A549 (cell line): ENCODE data around the gene MAPRE2. TPM values are rescaled to one million over a fixed set of nuclear protein-coding genes. Genes with fewer than 3 reads are reported as not detected.

ENCODE experiments used
- ATAC-seq, 2 experiments: fragments of 200-7000 bp in 1 of 2; fragments of >200 bp in 1 of 2; cut with Nextera tagmentation in 1 of 2; cut with Tn5 transposase in 1 of 2; 3 replicates each; pipeline versions ENCODE4 v1.8.0 to v1.9.1; 2018 to 2020; ENCODE audit warnings: mild to moderate bottlenecking in 1 of 2, moderate library complexity in 1 of 2
- CTCF ChIA-PET: fragments of 300-600 bp; sonication (Branson Sonifier 250); formaldehyde crosslinking; extraction: SDS; loops from one replicate; lab custom pipeline; 2021; ENCODE audit warnings: antibody characterized with exemption, inconsistent platforms; lab: Yijun Ruan, JAX
- POLR2A ChIA-PET: fragments of 350-600 bp; formaldehyde crosslinking; extraction: SDS; loops from one replicate; lab custom pipeline; 2021; ENCODE audit warnings: antibody characterized with exemption, inconsistent platforms; lab: Yijun Ruan, JAX
- DNase-seq, 2 experiments: peaks; one replicate each; pipeline versions ENCODE4 v3.0.0 to v3.0.0-alpha.2; 2011 to 2016; ENCODE audit warnings: low read depth in 1 of 2, low spot score in 1 of 2
- FAIRE-seq: peaks from 2 replicates; lab custom pipeline; 2011; peaks lifted over from hg19 to GRCh38; lab: Jason Lieb, UNC
- H3K27ac ChIP-seq, 2 experiments: fragments of >200 bp; sonication (Bioruptor Twin); formaldehyde crosslinking; 3 replicates each; pipeline ENCODE4 v1.5.1; 2016 to 2017
- H3K4me1 ChIP-seq: fragments of >200 bp; sonication (Bioruptor Twin); formaldehyde crosslinking; 3 replicates; pipeline ENCODE4 v1.6.1; 2016
- H3K4me2 ChIP-seq: fragments of >200 bp; sonication (Bioruptor Twin); formaldehyde crosslinking; 3 replicates; pipeline ENCODE4 v1.6.1; 2016
- H3K4me3 ChIP-seq: fragments of >200 bp; sonication (Bioruptor Twin); formaldehyde crosslinking; 3 replicates; pipeline ENCODE4 v1.5.1; 2016
- H3K9me3 ChIP-seq: fragments of >200 bp; sonication (Bioruptor Twin); formaldehyde crosslinking; 3 replicates; pipeline ENCODE4 v1.6.1; 2016
- BHLHE40 ChIP-seq: IDR thresholded peaks from 2 replicates; pipeline ENCODE4 v1.6.1; 2012; ENCODE audit warnings: low read depth, low read length, inconsistent platforms
- CBX2 ChIP-seq: fragments of 200-600 bp; sonication (generic); IDR thresholded peaks from 2 replicates; pipeline ENCODE4 v1.6.1; 2016; ENCODE audit warnings: low read depth, mild to moderate bottlenecking, borderline replicate concordance
- CBX8 ChIP-seq: fragments of 200-600 bp; sonication (generic); IDR thresholded peaks from 2 replicates; pipeline ENCODE4 v1.6.1; 2016
- CHD2 ChIP-seq: fragments of 150-350 bp; IDR thresholded peaks from 2 replicates; pipeline ENCODE4 v1.6.1; 2014; ENCODE audit warnings: low read length; ENCODE audit not compliant: partially characterized antibody
- CHD4 ChIP-seq: fragments of 200-600 bp; sonication (generic); IDR thresholded peaks from 2 replicates; pipeline ENCODE4 v1.6.1; 2016; ENCODE audit warnings: antibody characterized with exemption, mild to moderate bottlenecking, borderline replicate concordance
- EHF ChIP-seq: fragments of 250-450 bp; sonication (Bioruptor Pico); IDR thresholded peaks from 2 replicates; pipeline ENCODE4 v1.5.0; 2020; ENCODE audit warnings: mild to moderate bottlenecking
- GATA3 ChIP-seq: IDR thresholded peaks from 2 replicates; pipeline ENCODE4 v1.6.1; 2012; ENCODE audit warnings: borderline replicate concordance
- HES2 ChIP-seq: fragments of >200 bp; sonication (Bioruptor Twin); formaldehyde crosslinking; IDR thresholded peaks from 2 replicates; pipeline ENCODE4 v1.6.1; 2016
- HEYL ChIP-seq: fragments of 250-450 bp; sonication (Bioruptor Pico); IDR thresholded peaks from 2 replicates; pipeline ENCODE4 v1.8.0; 2021; ENCODE audit warnings: mild to moderate bottlenecking, moderate library complexity
- JUN ChIP-seq, 2 experiments: fragments of >200 bp; sonication (Bioruptor Twin); formaldehyde crosslinking; IDR thresholded peaks; 2 replicates in 1 of 2; 3 replicates in 1 of 2; pipeline ENCODE4 v1.6.1; 2016 to 2017
- KDM1A ChIP-seq: fragments of 200-600 bp; sonication (generic); IDR thresholded peaks from 2 replicates; pipeline ENCODE4 v1.6.1; 2016; ENCODE audit warnings: low read depth, mild to moderate bottlenecking
- KDM5A ChIP-seq: fragments of 200-600 bp; sonication (generic); IDR thresholded peaks from 2 replicates; pipeline ENCODE4 v1.6.1; 2016; ENCODE audit warnings: antibody characterized with exemption, mild to moderate bottlenecking
- MAFK ChIP-seq: fragments of 450-650 bp; IDR thresholded peaks from 2 replicates; pipeline ENCODE4 v1.6.1; 2014; ENCODE audit not compliant: partially characterized antibody
- MAZ ChIP-seq: fragments of 150-350 bp; IDR thresholded peaks from 2 replicates; pipeline ENCODE4 v1.6.1; 2014; ENCODE audit warnings: antibody characterized with exemption, low read depth, low read length, borderline replicate concordance
- NR3C1 ChIP-seq: fragments of >200 bp; sonication (Bioruptor Twin); formaldehyde crosslinking; IDR thresholded peaks from 3 replicates; pipeline ENCODE4 v1.6.1; 2017
- PBX3 ChIP-seq: IDR thresholded peaks from 2 replicates; pipeline ENCODE4 v1.6.1; 2012
- POLR2A ChIP-seq: IDR thresholded peaks from 2 replicates; pipeline ENCODE4 v1.6.1; 2012; ENCODE audit warnings: mild to moderate bottlenecking, low read length
- POLR2AphosphoS2 ChIP-seq: conservative IDR thresholded peaks from 2 replicates; pipeline ENCODE4 v1.6.1; 2012; ENCODE audit warnings: low read length, improper control_type of control experiment, inconsistent platforms
- RAD21 ChIP-seq, 2 experiments: fragments of >200 bp in 1 of 2; sonication (Bioruptor Twin) in 1 of 2; formaldehyde crosslinking in 1 of 2; IDR thresholded peaks in 1 of 2; conservative IDR thresholded peaks in 1 of 2; 2 replicates in 1 of 2; 3 replicates in 1 of 2; pipeline ENCODE4 v1.6.1; 2012 to 2018; ENCODE audit warnings: inconsistent platforms in 1 of 2
- RARB ChIP-seq: fragments of 250-450 bp; sonication (Bioruptor Pico); IDR thresholded peaks from 2 replicates; pipeline ENCODE4 v1.8.0; 2021; ENCODE audit warnings: mild to moderate bottlenecking, moderate library complexity
- RFX5 ChIP-seq: fragments of 450-650 bp; IDR thresholded peaks from 2 replicates; pipeline ENCODE4 v1.7.1; 2014; ENCODE audit warnings: antibody characterized with exemption, mild to moderate bottlenecking, moderate library complexity
- SREBF2 ChIP-seq: fragments of 450-650 bp; IDR thresholded peaks from 2 replicates; pipeline ENCODE4 v1.6.1; 2014; ENCODE audit warnings: mild to moderate bottlenecking, moderate library complexity
- ZC3H11A ChIP-seq: fragments of 450-650 bp; IDR thresholded peaks from 2 replicates; pipeline ENCODE4 v1.6.1; 2014; ENCODE audit warnings: antibody characterized with exemption, mild to moderate bottlenecking
- ZNF302 ChIP-seq: fragments of 250-450 bp; sonication (Bioruptor Pico); IDR thresholded peaks from 2 replicates; pipeline ENCODE4 v1.9.0; 2021; ENCODE audit warnings: inconsistent platforms, mild to moderate bottlenecking, moderate library complexity
- ZSCAN20 ChIP-seq: fragments of 250-450 bp; sonication (Bioruptor Pico); IDR thresholded peaks from 2 replicates; pipeline ENCODE4 v1.8.0; 2022; ENCODE audit warnings: mild to moderate bottlenecking, moderate library complexity
- WGBS: methylation state at CpG from one replicate; pipeline ENCODE4 v1.1.6; 2017; ENCODE audit errors: missing lambda C conversion rate; 5-methylcytosine and 5-hydroxymethylcytosine counted together
- polyA plus RNA-seq, 4 experiments: library from polyadenylated mRNA; depleted of rRNA in 3 of 4; stranded (reverse); fragments of >200 nt; fragmentation: RNase III in 1 of 4; extraction: RNeasy Plus Mini Kit Qiagen cat#74134 plus additional on column Dnase treatment in 1 of 4; gene quantifications; 2 replicates in 3 of 4; 3 replicates in 1 of 4; pipeline ENCODE4 v1.2.3, GENCODE V29; 2011 to 2017
- TF ChIP-seq, protein P1 (sequence below): fragments of 250-450 bp; sonication (Bioruptor Pico); IDR thresholded peaks from 2 replicates; pipeline ENCODE4 v1.5.0; 2020; ENCODE audit warnings: low read depth, mild to moderate bottlenecking, moderate library complexity
- TF ChIP-seq, protein P2 (sequence below): fragments of >200 bp; sonication (Bioruptor Twin); formaldehyde crosslinking; IDR thresholded peaks from 3 replicates; pipeline ENCODE4 v1.6.1; 2016
- TF ChIP-seq, protein P3 (sequence below): fragments of 450-650 bp; IDR thresholded peaks from 2 replicates; pipeline ENCODE4 v1.6.1; 2014; ENCODE audit warnings: antibody characterized with exemption

MAPRE2 gene
- polyA plus RNA-seq, 2 of the 4 experiments (the other 2 are of a cell fraction) = 11.4 to 59.1 TPM

DNA sequence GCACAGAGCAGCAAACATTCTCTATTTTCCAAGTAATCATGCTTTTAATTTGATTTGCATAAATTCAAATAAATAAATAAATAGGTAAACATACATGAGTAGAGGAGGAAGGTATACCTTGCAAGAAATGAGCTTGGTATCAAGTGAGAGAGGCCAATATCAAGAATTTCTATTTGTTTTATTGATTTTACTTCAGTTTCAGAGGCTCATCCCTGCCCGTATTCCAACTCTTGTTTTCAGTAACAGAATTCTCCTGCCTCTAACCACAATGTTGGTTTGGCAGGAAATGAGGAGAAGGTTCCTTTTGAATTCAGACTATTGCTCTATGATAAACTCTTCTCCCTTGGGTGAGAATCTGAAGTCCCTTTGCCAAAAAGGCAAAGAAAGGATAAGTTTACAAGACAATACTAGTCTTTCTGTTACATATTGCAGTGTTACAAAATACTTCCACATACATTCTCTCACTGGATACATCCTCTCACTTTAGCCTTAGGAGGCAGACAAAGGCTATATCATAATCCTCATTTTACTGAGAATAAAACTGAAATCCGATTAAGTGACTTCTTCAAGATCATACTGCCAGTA, 131.3 kb downstream of the MAPRE2 start:
- CTCF ChIA-PET = no interaction called here
- H3K4me2 ChIP-seq = no peak overlapping the region
- TF ChIP-seq PBX3 = no peak
- TF ChIP-seq RARB = no peak
- TF ChIP-seq ZNF302 (CRISPR knock-in tag) = no peak
- no peak for TF ChIP-seq CBX2
- TF ChIP-seq, protein P1, sequence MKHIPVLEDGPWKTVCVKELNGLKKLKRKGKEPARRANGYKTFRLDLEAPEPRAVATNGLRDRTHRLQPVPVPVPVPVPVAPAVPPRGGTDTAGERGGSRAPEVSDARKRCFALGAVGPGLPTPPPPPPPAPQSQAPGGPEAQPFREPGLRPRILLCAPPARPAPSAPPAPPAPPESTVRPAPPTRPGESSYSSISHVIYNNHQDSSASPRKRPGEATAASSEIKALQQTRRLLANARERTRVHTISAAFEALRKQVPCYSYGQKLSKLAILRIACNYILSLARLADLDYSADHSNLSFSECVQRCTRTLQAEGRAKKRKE (CRISPR knock-in tag) = no peak
- TF ChIP-seq, protein P2, sequence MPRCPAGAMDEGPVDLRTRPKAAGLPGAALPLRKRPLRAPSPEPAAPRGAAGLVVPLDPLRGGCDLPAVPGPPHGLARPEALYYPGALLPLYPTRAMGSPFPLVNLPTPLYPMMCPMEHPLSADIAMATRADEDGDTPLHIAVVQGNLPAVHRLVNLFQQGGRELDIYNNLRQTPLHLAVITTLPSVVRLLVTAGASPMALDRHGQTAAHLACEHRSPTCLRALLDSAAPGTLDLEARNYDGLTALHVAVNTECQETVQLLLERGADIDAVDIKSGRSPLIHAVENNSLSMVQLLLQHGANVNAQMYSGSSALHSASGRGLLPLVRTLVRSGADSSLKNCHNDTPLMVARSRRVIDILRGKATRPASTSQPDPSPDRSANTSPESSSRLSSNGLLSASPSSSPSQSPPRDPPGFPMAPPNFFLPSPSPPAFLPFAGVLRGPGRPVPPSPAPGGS = no peak
- no peak for TF ChIP-seq MAFK
- no peak for TF ChIP-seq JUN (IDR thresholded peaks at IDR 0.05)
- TF ChIP-seq NR3C1 = no peak
- TF ChIP-seq CBX8 = no peak
- TF ChIP-seq KDM1A = no peak
- no peak for TF ChIP-seq EHF (CRISPR knock-in tag)
- no peak for TF ChIP-seq GATA3
- no peak for TF ChIP-seq ZSCAN20
- TF ChIP-seq, protein P3, sequence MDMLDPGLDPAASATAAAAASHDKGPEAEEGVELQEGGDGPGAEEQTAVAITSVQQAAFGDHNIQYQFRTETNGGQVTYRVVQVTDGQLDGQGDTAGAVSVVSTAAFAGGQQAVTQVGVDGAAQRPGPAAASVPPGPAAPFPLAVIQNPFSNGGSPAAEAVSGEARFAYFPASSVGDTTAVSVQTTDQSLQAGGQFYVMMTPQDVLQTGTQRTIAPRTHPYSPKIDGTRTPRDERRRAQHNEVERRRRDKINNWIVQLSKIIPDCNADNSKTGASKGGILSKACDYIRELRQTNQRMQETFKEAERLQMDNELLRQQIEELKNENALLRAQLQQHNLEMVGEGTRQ = no peak
- TF ChIP-seq CHD2 = no peak
- TF ChIP-seq HES2 = no peak
- no peak for ATAC-seq
- DNase-seq = no peak
- H3K4me3 ChIP-seq = no peak overlapping the region
- no peaks in the 10 kb centered on the region for H3K9me3 ChIP-seq
- FAIRE-seq = no peak
- no peak overlapping the region for H3K27ac ChIP-seq
- 81% methylated on average over 2 of the region's 2 CpGs for whole genome bisulfite sequencing
- POLR2A ChIA-PET = no interaction called here
- no peaks in the 10 kb centered on the region for H3K4me1 ChIP-seq

DNA sequence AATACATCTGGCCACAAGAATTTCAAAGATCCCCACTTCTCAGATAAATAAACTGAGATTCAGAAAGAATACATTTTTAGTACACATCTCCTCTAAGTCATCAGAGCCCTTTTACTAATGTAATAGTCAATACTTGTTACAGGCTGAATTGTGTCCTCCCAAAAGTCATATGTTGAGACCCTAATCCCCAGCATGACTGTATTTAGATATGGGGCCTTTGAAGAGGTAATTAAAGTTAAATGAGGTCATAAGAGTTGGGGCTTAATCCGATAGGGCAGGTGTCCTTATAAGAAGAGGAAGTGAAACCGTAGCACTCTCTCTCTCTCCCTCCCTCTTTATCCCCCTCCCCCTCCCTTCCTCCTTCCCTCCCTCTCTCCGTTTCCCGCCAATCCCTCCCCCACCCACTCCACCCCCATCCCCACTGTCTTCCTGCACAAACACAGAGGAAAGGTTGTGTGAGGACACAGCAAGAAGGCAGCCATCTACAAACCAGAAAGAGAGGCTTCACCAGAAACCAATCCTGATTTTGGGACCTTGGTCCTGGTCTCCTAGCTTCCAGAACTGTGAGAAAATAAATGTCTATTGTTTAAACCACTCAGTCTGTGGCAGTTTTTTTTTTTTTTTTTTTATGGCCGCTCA, 133.0 kb downstream of the MAPRE2 start:
- ATAC-seq (no peak), FAIRE-seq (no peak), DNase-seq (no peak)
- 67% methylated on average over 3 of the region's 5 CpGs for WGBS
- Histone ChIP-seq H3K9me3 (no peaks in the 10 kb centered on the region), H3K4me2 (no peak overlapping the region), H3K27ac (no peak overlapping the region), H3K4me3 (no peak overlapping the region), H3K4me1 (no peaks in the 10 kb centered on the region)
- CTCF ChIA-PET = no interaction called here
- POLR2A ChIA-PET = no interaction called here
- no peak for TF ChIP-seq RAD21 (conservative IDR thresholded peaks at IDR 0.05 in 1 of 2, IDR thresholded peaks at IDR 0.05 in 1 of 2)
- TF ChIP-seq HEYL (CRISPR knock-in tag) = no peak
- TF ChIP-seq KDM5A = no peak
- TF ChIP-seq POLR2A = no peak
- no peak for TF ChIP-seq ZC3H11A
- no peak for TF ChIP-seq CBX2
- TF ChIP-seq ZSCAN20 = no peak
- TF ChIP-seq SREBF2 = no peak
- TF ChIP-seq POLR2AphosphoS2 = no peak
- no peak for TF ChIP-seq BHLHE40
- TF ChIP-seq JUN (IDR thresholded peaks at IDR 0.05) = no peak
- TF ChIP-seq CHD4 = no peak
- TF ChIP-seq RFX5 = no peak
- TF ChIP-seq MAZ = no peak
